ENCODE data around the gene FRRS1L.

DNA sequence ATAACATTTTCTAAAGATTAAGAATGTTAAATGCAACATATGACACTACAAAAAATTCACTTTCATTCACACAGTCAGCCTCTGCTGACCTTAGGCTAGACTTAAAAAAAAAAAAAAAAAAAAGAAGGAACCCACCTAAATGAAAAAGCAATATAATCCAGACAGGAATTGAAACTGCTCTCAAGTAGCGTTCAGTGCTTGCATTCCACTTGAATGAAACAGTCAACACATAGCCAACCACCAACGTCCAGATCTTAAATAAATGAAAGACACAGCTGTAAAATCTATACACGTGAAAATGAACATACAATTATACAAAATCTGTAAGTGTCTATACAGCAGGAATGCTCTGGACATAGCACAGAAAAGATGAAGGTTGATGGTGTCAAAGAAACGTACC lies 58.7 kb downstream of the FRRS1L start:
- TF ChIP-seq, protein P1, sequence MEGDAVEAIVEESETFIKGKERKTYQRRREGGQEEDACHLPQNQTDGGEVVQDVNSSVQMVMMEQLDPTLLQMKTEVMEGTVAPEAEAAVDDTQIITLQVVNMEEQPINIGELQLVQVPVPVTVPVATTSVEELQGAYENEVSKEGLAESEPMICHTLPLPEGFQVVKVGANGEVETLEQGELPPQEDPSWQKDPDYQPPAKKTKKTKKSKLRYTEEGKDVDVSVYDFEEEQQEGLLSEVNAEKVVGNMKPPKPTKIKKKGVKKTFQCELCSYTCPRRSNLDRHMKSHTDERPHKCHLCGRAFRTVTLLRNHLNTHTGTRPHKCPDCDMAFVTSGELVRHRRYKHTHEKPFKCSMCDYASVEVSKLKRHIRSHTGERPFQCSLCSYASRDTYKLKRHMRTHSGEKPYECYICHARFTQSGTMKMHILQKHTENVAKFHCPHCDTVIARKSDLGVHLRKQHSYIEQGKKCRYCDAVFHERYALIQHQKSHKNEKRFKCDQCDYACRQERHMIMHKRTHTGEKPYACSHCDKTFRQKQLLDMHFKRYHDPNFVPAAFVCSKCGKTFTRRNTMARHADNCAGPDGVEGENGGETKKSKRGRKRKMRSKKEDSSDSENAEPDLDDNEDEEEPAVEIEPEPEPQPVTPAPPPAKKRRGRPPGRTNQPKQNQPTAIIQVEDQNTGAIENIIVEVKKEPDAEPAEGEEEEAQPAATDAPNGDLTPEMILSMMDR (IDR thresholded peaks at IDR 0.05 in 8 of 11, conservative IDR thresholded peaks at IDR 0.05 in 3 of 11) = no peak
- no peak for TF ChIP-seq POLR2AphosphoS5 (IDR thresholded peaks at IDR 0.05)

All from spleen (tissue), 7 donors.